HepG2 (cell line): Measurements from ENCODE around the gene NPHP1. TPM values are rescaled to one million over a fixed set of nuclear protein-coding genes. Genes with fewer than 3 reads are reported as not detected.

Experiments
- ATAC-seq: fragments of 200-7000 bp; cut with Tn5 transposase; 3 replicates; pipeline ENCODE4 v1.9.1; 2020; ENCODE audit warnings: mild to moderate bottlenecking, moderate library complexity
- BruUV-seq: library from RNA; stranded (reverse); fragments of 400-500 nt; replicated peaks from 2 replicates; lab custom pipeline; 2021; lab: Mats Ljungman, UMichigan
- CTCF ChIA-PET: fragments of 300-600 bp; formaldehyde crosslinking; extraction: SDS; loops from one replicate; lab custom pipeline; 2021; ENCODE audit warnings: low total read pairs, inconsistent platforms, low intra/inter-chr PET ratio; lab: Yijun Ruan, JAX
- POLR2A ChIA-PET: fragments of 350-600 bp; sonication (Branson Sonifier 250); formaldehyde crosslinking; loops from one replicate; lab custom pipeline; 2020; ENCODE audit warnings: antibody characterized with exemption, inconsistent platforms; lab: Yijun Ruan, JAX
- DNase-seq: peaks from one replicate; pipeline ENCODE4 v3.0.0-alpha.2; 2015; ENCODE audit warnings: low spot score
- FAIRE-seq: peaks from 3 replicates; lab custom pipeline; 2011; peaks lifted over from hg19 to GRCh38; lab: Jason Lieb, UNC
- H2AFZ ChIP-seq: one replicate; pipeline ENCODE4 v1.6.1; 2011; ENCODE audit warnings: low read length, inconsistent platforms
- H3K27ac ChIP-seq: fragments of 300-600 bp; 3 replicates; pipeline ENCODE4 v1.8.0; 2011; ENCODE audit warnings: mixed run types, mild to moderate bottlenecking, mixed read lengths, low read length, inconsistent platforms; ENCODE audit not compliant: insufficient read depth; ENCODE audit errors: extremely low read length
- H3K27me3 ChIP-seq, 2 experiments: fragments of 200-600 bp in 1 of 2; 2 replicates in 1 of 2; 3 replicates in 1 of 2; pipeline versions ENCODE4 v1.6.0 to v1.8.0; 2011; ENCODE audit warnings: low read length in 2 of 2, mild to moderate bottlenecking in 2 of 2, moderate library complexity in 2 of 2, inconsistent platforms in 1 of 2; ENCODE audit not compliant: insufficient read depth in 2 of 2, control insufficient read depth in 1 of 2
- H3K36me3 ChIP-seq, 2 experiments: fragments of 200-600 bp in 1 of 2; replicated peaks in 1 of 2; 2 replicates in 1 of 2; 3 replicates in 1 of 2; pipeline versions ENCODE4 v1.5.1 to v1.8.0; 2011; ENCODE audit warnings: low read length in 2 of 2, inconsistent platforms in 1 of 2; ENCODE audit not compliant: insufficient read depth in 2 of 2, control insufficient read depth in 1 of 2
- H3K4me1 ChIP-seq: 2 replicates; pipeline ENCODE4 v1.5.1; 2012; ENCODE audit warnings: low read length, inconsistent platforms; ENCODE audit not compliant: insufficient read depth
- H3K4me2 ChIP-seq: 2 replicates; pipeline ENCODE4 v1.6.0; 2011; ENCODE audit warnings: low read depth, low read length, inconsistent platforms
- H3K4me3 ChIP-seq, 3 experiments: fragments of 200-600 bp in 1 of 3; sonication (generic), shearing (Covaris generic) in 1 of 3; replicated peaks in 1 of 3; 2 replicates each; pipeline ENCODE4 v1.5.1; 2011 to 2016; ENCODE audit warnings: low read length in 3 of 3, inconsistent platforms in 2 of 3, low read depth in 2 of 3, mild to moderate bottlenecking in 2 of 3, control low read depth in 1 of 3, mixed read lengths in 1 of 3; ENCODE audit not compliant: insufficient read depth in 1 of 3
- H3K79me2 ChIP-seq: one replicate; pipeline ENCODE4 v1.6.1; 2011; ENCODE audit warnings: low read length, inconsistent platforms; ENCODE audit not compliant: insufficient read depth
- H3K9ac ChIP-seq: 2 replicates; pipeline ENCODE4 v1.6.0; 2011; ENCODE audit warnings: mild to moderate bottlenecking, low read depth, low read length, inconsistent platforms; ENCODE audit not compliant: insufficient read depth
- H3K9me3 ChIP-seq: 2 replicates; pipeline ENCODE4 v1.5.1; 2012; ENCODE audit warnings: mild to moderate bottlenecking, low read length
- H4K20me1 ChIP-seq: 2 replicates; pipeline ENCODE4 v1.6.0; 2011; ENCODE audit warnings: inconsistent platforms, mild to moderate bottlenecking, low read length, moderate library complexity; ENCODE audit not compliant: insufficient read depth
- FOXA1 ChIP-seq, 2 experiments: fragments of 450-650 bp in 1 of 2; sonication (generic) in 1 of 2; formaldehyde crosslinking in 1 of 2; IDR thresholded peaks; 2 replicates each; pipeline versions ENCODE4 v1.4.0 to v1.6.1; 2016 to 2020; ENCODE audit warnings: missing genetic modification reagents in 1 of 2
- FOXA3 ChIP-seq: IDR thresholded peaks from 2 replicates; pipeline ENCODE4 v1.6.1; 2016; ENCODE audit warnings: missing genetic modification reagents, missing compliant biosample characterization
- IRF9 ChIP-seq: sonication (generic); formaldehyde crosslinking; IDR thresholded peaks from 2 replicates; pipeline ENCODE4 v1.8.0; 2022; ENCODE audit warnings: missing genetic modification reagents, mild to moderate bottlenecking, borderline replicate concordance
- ZNF414 ChIP-seq: sonication (generic); formaldehyde crosslinking; IDR thresholded peaks from 2 replicates; pipeline ENCODE4 v1.5.0; 2020; ENCODE audit warnings: missing genetic modification reagents
- WGBS: methylation state at CpG from one replicate; pipeline ENCODE4 v1.1.6; 2017; ENCODE audit warnings: low lambda C conversion rate; 5-methylcytosine and 5-hydroxymethylcytosine counted together
- in situ Hi-C: cut with HindIII; loops from 2 replicates; pipeline ENCODE4 v1.10.0; 2017; ENCODE audit warnings: low pct_unique_long_range_greater_than_20kb; ENCODE audit not compliant: extremely low pct_ligation_motif_present
- intact Hi-C: fragments of 100-400 bp; cut with micrococcal nuclease; formaldehyde crosslinking; loops from one replicate; pipeline ENCODE4 v1.10.0; 2022; ENCODE audit not compliant: unreplicated experiment
- polyA plus RNA-seq, 8 experiments: library from polyadenylated mRNA; depleted of rRNA in 3 of 8; stranded (reverse) in 7 of 8; unstranded in 1 of 8; fragments of >200 nt; fragmentation: Illumina TruSeq in 4 of 8; extraction: Trizol in 4 of 8; gene quantifications; 2 replicates each; pipeline versions ENCODE4 v1.2.1 to v1.2.3, GENCODE V29; 2011 to 2016; ENCODE audit warnings: low read depth in 4 of 8, missing spikeins in 1 of 8, mixed read lengths in 1 of 8; ENCODE audit not compliant: insufficient read depth in 1 of 8
- total RNA-seq, 5 experiments: library from RNA; depleted of rRNA; stranded (reverse); fragments of >200 nt; fragmentation: Illumina TruSeq; extraction: Trizol; gene quantifications; 2 replicates each; pipeline ENCODE4 v1.2.3, GENCODE V29; 2016; ENCODE audit warnings: low read depth in 1 of 5

NPHP1 gene
- total and polyA plus RNA-seq, 2 of the 13 experiments (the other 11 are each of a cell fraction or from before 2014, with no cell fraction given), result 2.7 to 4.8 TPM

GRCh38 chr2:110107092-110108079 is 97.4 kb downstream of the NPHP1 start (continued):
- TF ChIP-seq ZNF414 (CRISPR knock-in tag), result no peak

GRCh38 chr2:110106642-110107041 is 98.2 kb downstream of the NPHP1 start:
- POLR2A ChIA-PET, result interaction anchor here (0.6 kb wide), 1 partner anchor 1003 kb away, joined by 3 read pairs; no protein-coding TSS in a partner anchor
- WGBS, result 10% methylated on average over 6 of the region's 6 CpGs
- CTCF ChIA-PET, result interaction anchor here (0.6 kb wide), 1 partner anchor 45 kb away, joined by 3 read pairs; no protein-coding TSS in a partner anchor
- Histone ChIP-seq H3K79me2 (no peaks in the 10 kb centered on the region), H3K9me3 (no peaks in the 10 kb centered on the region), H3K4me2 (no peak overlapping the region), H3K27me3 (peaks cover 0 to 27% of the 10 kb centered on the region in 2 experiments; a peak in 3 of 5 replicates), H2AFZ (no peak overlapping the region), H3K4me1 (peaks cover 48% of the 10 kb centered on the region), H3K27ac (no peak overlapping the region), H3K9ac (no peak overlapping the region), H4K20me1 (no peaks in the 10 kb centered on the region), H3K36me3 (no peaks in the 10 kb centered on the region), H3K4me3 (no peak overlapping the region)
- intact Hi-C loops, result no loop called here
- BruUV-seq, result no TSS peak
- FAIRE-seq (peak; percentile 66), DNase-seq (no peak), ATAC-seq (no peak)
- TF ChIP-seq IRF9 (CRISPR knock-in tag) (no peak), FOXA1 (IDR thresholded peaks at IDR 0.05) (no peak), FOXA1 (CRISPR knock-in tag; IDR thresholded peaks at IDR 0.05) (peak; percentile 59), FOXA3 (CRISPR knock-in tag) (peak; percentile 30; the same call in 1 of the 2 replicates)
- in situ Hi-C loops, result no loop called here
